HepG2 (cell line): ENCODE measurements around the gene SLC26A9. TPM values are rescaled to one million over a fixed set of nuclear protein-coding genes. Genes with fewer than 3 reads are reported as not detected.

Experiments used
- DRAP1 ChIP-seq: IDR thresholded peaks from 2 replicates; pipeline ENCODE4 v1.6.1; 2016; ENCODE audit warnings: missing genetic modification reagents, missing compliant biosample characterization
- FOSL1 ChIP-seq: sonication (generic); formaldehyde crosslinking; IDR thresholded peaks from 2 replicates; pipeline ENCODE4 v1.9.0; 2021; ENCODE audit warnings: missing genetic modification reagents, borderline replicate concordance
- IRF9 ChIP-seq: sonication (generic); formaldehyde crosslinking; IDR thresholded peaks from 2 replicates; pipeline ENCODE4 v1.8.0; 2022; ENCODE audit warnings: missing genetic modification reagents, mild to moderate bottlenecking, borderline replicate concordance
- LCORL ChIP-seq, 2 experiments: fragments of 450-650 bp in 1 of 2; sonication (generic) in 1 of 2; formaldehyde crosslinking in 1 of 2; IDR thresholded peaks; 2 replicates each; pipeline versions ENCODE4 v1.5.0 to v1.6.1; 2017 to 2020; ENCODE audit warnings: antibody characterized with exemption in 1 of 2, missing genetic modification reagents in 1 of 2
- MYPOP ChIP-seq: sonication (generic); formaldehyde crosslinking; IDR thresholded peaks from 2 replicates; pipeline ENCODE4 v1.8.1; 2023; ENCODE audit warnings: mild to moderate bottlenecking, moderate library complexity, missing genetic modification reagents
- NCOA5 ChIP-seq: sonication (generic); formaldehyde crosslinking; IDR thresholded peaks from 2 replicates; pipeline ENCODE4 v1.4.0; 2020; ENCODE audit warnings: missing genetic modification reagents
- PRDM10 ChIP-seq: sonication (generic); formaldehyde crosslinking; IDR thresholded peaks from 2 replicates; pipeline ENCODE4 v1.4.0; 2020; ENCODE audit warnings: low read depth, missing genetic modification reagents
- SOX6 ChIP-seq, 2 experiments: fragments of 450-650 bp in 1 of 2; sonication (generic) in 1 of 2; formaldehyde crosslinking in 1 of 2; IDR thresholded peaks; 2 replicates each; pipeline versions ENCODE4 v1.4.0 to v1.6.1; 2017 to 2020; ENCODE audit warnings: antibody characterized with exemption in 1 of 2, mild to moderate bottlenecking in 1 of 2, missing genetic modification reagents in 1 of 2
- TAF15 ChIP-seq: fragments of 200-400 bp; formaldehyde crosslinking; IDR thresholded peaks from one replicate; pipeline ENCODE4 v1.6.1; 2018; ENCODE audit warnings: mild to moderate bottlenecking, low read depth, low read length; ENCODE audit not compliant: poor library complexity, severe bottlenecking
- TCF7 ChIP-seq: sonication (generic); IDR thresholded peaks from 2 replicates; pipeline ENCODE4 v1.6.1; 2016; ENCODE audit warnings: antibody characterized with exemption, low read depth
- ZBTB46 ChIP-seq: sonication (generic); formaldehyde crosslinking; IDR thresholded peaks from 2 replicates; pipeline ENCODE4 v1.4.0; 2020; ENCODE audit warnings: mild to moderate bottlenecking, missing genetic modification reagents, borderline replicate concordance
- ZFX ChIP-seq: sonication (generic); formaldehyde crosslinking; IDR thresholded peaks from 2 replicates; pipeline ENCODE4 v1.4.0; 2020; ENCODE audit warnings: mild to moderate bottlenecking, low read depth, missing genetic modification reagents, moderate library complexity
- ZNF18 ChIP-seq: sonication (generic); formaldehyde crosslinking; IDR thresholded peaks from 2 replicates; pipeline ENCODE4 v1.8.0; 2022; ENCODE audit warnings: mild to moderate bottlenecking, missing genetic modification reagents; ENCODE audit not compliant: insufficient replicate concordance
- ZNF232 ChIP-seq: sonication (generic); formaldehyde crosslinking; IDR thresholded peaks from 2 replicates; pipeline ENCODE4 v1.4.0; 2020; ENCODE audit warnings: missing genetic modification reagents, borderline replicate concordance
- ZNF350 ChIP-seq: sonication (generic); formaldehyde crosslinking; IDR thresholded peaks from 2 replicates; pipeline ENCODE4 v1.4.0; 2020; ENCODE audit warnings: mild to moderate bottlenecking, low read depth, missing genetic modification reagents, borderline replicate concordance
- ZNF615 ChIP-seq: sonication (generic); formaldehyde crosslinking; IDR thresholded peaks from 2 replicates; pipeline ENCODE4 v1.5.0; 2020; ENCODE audit warnings: mild to moderate bottlenecking, missing genetic modification reagents, borderline replicate concordance
- ZNF761 ChIP-seq: sonication (generic); formaldehyde crosslinking; conservative IDR thresholded peaks from 2 replicates; pipeline ENCODE4 v1.4.0; 2020; ENCODE audit warnings: mild to moderate bottlenecking, missing genetic modification reagents
- polyA plus RNA-seq, 8 experiments: library from polyadenylated mRNA; depleted of rRNA in 3 of 8; stranded (reverse) in 7 of 8; unstranded in 1 of 8; fragments of >200 nt; fragmentation: Illumina TruSeq in 4 of 8; extraction: Trizol in 4 of 8; gene quantifications; 2 replicates each; pipeline versions ENCODE4 v1.2.1 to v1.2.3, GENCODE V29; 2011 to 2016; ENCODE audit warnings: low read depth in 4 of 8, missing spikeins in 1 of 8, mixed read lengths in 1 of 8; ENCODE audit not compliant: insufficient read depth in 1 of 8
- total RNA-seq, 5 experiments: library from RNA; depleted of rRNA; stranded (reverse); fragments of >200 nt; fragmentation: Illumina TruSeq; extraction: Trizol; gene quantifications; 2 replicates each; pipeline ENCODE4 v1.2.3, GENCODE V29; 2016; ENCODE audit warnings: low read depth in 1 of 5

SLC26A9 gene
- total and polyA plus RNA-seq, 2 of the 13 experiments (the other 11 are each of a cell fraction or from before 2014, with no cell fraction given), result 0.11 to 0.15 TPM

- TF ChIP-seq TCF7 (no peak), ZNF350 (CRISPR knock-in tag) (peak; percentile 21; the same call in 1 of the 2 replicates), TAF15 (no peak), FOSL1 (CRISPR knock-in tag) (no peak), MYPOP (CRISPR knock-in tag) (no peak), DRAP1 (no peak), ZFX (no peak), LCORL (IDR thresholded peaks at IDR 0.05) (no peak), LCORL (CRISPR knock-in tag; IDR thresholded peaks at IDR 0.05) (peak; percentile 49; the same call in 1 of the 2 replicates), IRF9 (0 out of 2 replicates have a peak, but pooled peaks have one; percentile 41), NCOA5 (CRISPR knock-in tag) (no peak), ZBTB46 (no peak), PRDM10 (no peak), ZNF761 (no peak), ZNF615 (CRISPR knock-in tag) (no peak), ZNF18 (peak; percentile 94), SOX6 (IDR thresholded peaks at IDR 0.05) (no peak), SOX6 (CRISPR knock-in tag; IDR thresholded peaks at IDR 0.05) (peak; percentile 38; the same call in 1 of the 2 replicates), ZNF232 (CRISPR knock-in tag) (no peak)
Measured at GRCh38 chr1:205976708-205977401, 33.6 kb upstream of the SLC26A9 start (continued).
